ENCODE results near the gene SNAPC2.
"Not testable (repeated sequence)": the region's sequence is repeated elsewhere in the genome, so short reads cannot be mapped to it uniquely, and the experiment has no call there.

The SNAPC2 gene

GRCh38 chr19:7888826-7889217 lies 31.3 kb upstream of the SNAPC2 start:
- DNase-seq: no peak

GRCh38 chr19:7893362-7894101 lies 26.6 kb upstream of the SNAPC2 start:
- DNase-seq: not testable (repeated sequence)

- DNase-seq: no peak
Measured at GRCh38 chr19:7894612-7895309, 25.4 kb upstream of the SNAPC2 start.

DNA sequence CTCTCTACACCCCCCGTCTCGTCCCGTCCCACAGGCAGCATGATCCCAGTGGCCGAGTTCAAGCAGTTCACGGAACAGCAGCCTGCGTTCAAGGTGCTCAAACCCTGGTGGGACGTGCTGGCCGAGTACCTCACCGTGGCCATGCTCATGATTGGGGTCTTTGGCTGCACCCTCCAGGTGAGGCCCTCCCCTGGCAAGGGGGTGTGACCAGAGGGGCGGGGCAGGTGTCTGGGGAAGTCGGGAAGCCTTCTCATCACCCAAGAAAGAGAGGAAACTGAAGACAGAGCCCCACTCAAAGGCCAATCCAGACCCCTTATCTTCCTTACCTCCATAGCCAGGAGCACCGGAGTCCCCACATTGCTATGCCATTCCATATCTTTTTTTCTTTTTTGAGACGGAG lies 24.6 kb upstream of the SNAPC2 start:
- DNase-seq: no peak

DNA sequence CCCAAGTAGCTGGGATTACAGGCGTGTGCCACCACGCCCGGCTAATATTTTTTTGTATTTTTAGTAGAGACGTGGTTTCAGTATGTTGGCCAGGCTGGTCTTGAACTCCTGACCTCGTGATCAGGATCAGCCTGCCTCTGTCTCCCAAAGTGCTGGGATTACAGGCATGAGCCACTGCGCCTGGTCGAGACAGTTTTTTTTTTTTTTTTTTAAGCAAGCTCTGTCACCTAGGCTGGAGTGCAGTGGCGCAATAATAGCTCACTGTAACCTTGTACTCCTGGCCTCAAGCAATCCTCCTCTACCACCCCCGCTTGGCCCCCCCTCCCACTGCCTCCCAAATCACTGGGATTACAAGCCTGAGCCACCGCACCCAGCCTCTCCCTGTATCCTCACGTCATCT lies 22.8 kb upstream of the SNAPC2 start:
- DNase-seq: no peak

GRCh38 chr19:7898967-7899366 lies 21.2 kb upstream of the SNAPC2 start:
- no peak for DNase-seq

GRCh38 chr19:7899751-7900378 lies 20.3 kb upstream of the SNAPC2 start:
- DNase-seq: no peak

DNA sequence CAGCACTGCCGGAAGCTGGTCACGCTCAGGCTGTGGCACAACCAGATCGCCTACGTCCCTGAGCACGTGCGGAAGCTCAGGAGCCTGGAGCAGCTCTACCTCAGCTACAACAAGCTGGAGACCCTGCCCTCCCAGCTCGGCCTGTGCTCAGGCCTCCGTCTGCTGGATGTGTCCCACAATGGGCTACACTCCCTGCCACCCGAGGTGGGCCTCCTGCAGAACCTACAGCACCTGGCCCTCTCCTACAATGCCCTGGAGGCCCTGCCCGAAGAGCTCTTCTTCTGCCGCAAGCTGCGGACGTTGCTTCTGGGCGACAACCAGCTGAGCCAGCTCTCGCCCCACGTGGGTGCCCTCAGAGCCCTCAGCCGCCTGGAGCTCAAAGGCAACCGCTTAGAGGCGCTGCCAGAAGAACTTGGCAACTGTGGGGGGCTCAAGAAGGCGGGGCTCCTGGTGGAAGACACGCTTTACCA lies 19.7 kb upstream of the SNAPC2 start:
- no peak for DNase-seq

DNA sequence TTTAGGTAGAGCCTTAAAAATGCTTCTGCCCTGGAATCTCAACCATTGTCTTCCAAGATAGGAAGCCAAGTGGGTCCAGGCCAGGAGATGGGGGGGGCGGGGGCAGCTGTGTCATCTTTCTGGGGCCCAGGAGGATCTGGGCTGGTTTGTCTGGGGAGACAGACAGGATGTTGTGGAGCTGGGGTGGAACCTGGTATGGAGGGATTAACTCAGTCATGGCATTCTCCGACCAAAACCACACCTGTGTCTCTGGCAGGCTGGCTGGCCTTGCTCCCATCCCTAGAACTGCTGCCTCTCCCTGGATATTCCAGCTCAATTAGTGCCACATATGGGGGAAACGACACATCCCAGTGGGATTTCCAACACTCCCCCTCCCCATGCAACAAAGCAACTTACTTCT lies 19.2 kb upstream of the SNAPC2 start:
- DNase-seq: no peak

- DNase-seq: no peak
Measured at GRCh38 chr19:7901337-7901736, 18.8 kb upstream of the SNAPC2 start.

DNA sequence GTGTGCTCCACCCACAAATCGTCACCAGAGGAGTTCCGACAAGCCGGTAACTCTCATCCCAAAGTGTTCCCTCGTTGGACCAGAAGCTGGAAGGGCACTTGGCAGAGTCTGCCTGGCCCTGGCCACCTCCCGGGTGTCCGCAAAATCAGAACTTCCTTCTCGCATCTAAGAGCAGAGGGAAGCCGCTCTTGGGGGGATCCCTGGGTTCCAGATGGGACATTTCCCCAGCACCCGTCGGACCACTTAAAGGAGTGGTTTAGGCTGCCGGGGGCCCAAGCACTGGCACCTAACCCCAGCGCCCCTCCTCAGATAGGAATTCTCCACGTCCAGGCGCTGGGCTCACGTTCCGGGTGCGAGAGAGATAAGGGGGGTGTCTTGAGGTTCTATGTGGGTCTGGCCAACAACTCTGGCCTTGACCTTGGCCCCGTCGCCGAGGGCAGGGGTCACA lies 17.3 kb upstream of the SNAPC2 start:
- no peak for DNase-seq

- DNase-seq: peak; percentile 97
Measured at GRCh38 chr19:7903244-7904073, 16.7 kb upstream of the SNAPC2 start, which contains the start of gene MAP2K7. MAP2K7 (plus strand) TSS chr19:7903877; CDS start chr19:7903945, 68 bp downstream.

DNA sequence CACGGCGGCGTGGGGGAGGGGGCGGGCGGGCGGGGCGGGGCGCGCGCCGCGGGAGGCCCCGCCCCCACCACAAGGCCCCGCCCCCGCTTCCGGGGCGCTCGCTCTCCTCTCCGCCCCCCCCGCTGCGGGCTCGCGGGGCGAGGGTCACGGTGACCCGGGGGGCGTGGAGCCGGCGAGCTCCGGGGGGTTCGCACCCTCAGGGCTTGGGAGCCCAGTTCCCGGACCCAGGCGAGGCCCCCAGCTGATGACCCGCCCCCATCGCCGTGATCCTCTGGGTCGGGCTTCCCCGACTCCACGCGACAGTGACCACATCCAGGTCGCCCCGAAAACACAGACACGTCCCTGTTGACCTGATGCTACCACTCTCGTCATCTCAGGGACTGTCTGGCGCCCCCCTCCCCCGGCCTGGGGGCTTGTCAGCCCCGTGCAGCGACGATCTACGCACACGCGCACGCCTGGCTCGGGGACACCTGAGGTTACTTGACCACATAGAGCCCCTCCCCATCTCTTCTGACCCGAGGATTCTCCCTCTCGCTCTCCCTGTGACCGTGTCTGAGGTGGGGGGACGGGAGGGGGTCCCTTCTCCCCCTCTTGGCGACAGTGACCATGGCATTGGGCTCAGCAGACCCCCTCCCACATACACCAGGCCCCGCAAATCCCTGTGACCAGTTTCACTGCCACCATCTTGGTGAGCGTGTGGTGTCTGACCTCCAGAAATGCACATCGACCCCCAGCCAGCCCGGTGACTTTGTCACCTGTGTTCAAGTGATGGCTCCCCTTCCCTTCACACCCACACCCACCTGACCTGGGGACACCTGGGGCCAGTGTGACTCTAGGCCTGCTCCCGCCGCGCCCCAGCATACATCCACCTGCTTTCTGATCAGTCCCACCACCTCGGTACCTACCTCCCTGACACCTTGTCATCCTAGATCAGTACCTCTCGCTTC lies 15.8 kb upstream of the SNAPC2 start:
- DNase-seq: no peak

DNA sequence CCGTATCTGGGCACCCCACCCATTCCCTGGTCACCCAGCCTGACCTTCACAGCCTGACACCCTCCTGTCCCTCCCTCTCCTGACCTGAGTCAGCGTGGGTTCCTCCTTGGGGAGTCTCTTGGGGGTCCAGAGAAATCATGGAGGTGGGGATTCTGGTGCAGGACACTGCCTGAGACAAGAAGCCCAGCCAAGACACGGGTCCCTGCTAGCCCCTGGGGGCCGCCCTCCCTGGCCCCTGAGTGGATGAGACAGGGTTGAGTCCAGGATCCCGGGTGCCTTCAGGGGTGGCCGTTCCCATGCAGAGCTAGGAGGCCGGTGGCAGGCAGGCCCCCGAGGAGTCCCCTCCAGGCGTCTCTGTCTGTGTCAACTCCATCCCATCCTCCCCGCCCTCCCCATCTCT lies 14.9 kb upstream of the SNAPC2 start:
- DNase-seq: no peak

GRCh38 chr19:7905859-7906258 lies 14.3 kb upstream of the SNAPC2 start:
- no peak for DNase-seq

GRCh38 chr19:7907122-7907521 lies 13.0 kb upstream of the SNAPC2 start:
- no peak for DNase-seq

DNA sequence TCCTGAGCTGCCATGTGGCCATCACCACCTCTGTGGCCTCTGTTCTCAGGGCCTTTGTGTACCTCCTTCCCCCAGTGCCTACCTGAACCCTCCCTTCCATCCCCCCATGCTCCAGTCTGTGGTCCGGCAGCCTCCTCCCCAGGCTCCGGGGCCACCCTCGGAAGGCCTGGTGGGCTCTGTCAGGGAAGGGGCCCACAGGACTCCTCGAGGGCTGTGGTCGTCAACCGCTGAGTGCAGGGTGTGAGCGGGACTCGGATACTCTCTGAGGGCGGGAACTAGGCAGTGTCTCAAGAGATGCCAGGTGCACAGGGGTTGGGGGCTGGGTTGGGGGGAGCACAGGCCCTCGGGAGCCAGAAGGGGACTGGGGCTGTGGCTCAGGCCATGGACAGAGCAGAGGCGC lies 12.6 kb upstream of the SNAPC2 start:
- DNase-seq: no peak

DNA sequence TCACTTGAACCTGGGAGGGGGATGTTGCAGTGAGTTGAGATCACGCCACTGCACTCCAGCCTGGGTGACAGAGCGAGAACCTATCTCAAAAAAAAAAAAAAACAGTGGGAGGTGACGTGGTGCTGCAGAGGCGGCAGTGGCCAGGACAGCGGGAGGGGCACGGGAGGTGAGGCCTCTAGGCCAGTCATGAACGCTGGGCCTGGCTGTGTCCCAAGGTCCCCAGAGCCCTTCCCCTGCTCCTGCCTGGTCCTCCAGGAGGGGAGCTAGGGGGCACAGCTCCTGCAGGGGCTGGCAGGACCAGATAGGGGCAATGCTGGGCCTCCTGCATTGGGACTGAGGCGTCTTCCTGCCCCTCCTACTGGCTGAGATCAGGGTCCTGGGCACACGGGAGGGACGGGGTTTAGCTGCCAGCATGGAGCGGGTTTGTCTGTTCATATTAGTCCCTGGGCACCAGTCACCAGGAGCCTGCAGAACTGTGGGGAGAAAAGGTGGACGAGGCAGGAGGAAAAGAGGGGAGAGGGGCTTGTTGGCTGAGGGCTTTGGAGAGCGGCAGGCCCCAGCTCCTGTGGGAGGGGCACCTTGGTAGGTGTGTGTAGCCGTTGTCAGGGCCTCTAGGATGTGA lies 11.9 kb upstream of the SNAPC2 start:
- no peak for DNase-seq

GRCh38 chr19:7908742-7909461 lies 11.2 kb upstream of the SNAPC2 start:
- DNase-seq: no peak

DNA sequence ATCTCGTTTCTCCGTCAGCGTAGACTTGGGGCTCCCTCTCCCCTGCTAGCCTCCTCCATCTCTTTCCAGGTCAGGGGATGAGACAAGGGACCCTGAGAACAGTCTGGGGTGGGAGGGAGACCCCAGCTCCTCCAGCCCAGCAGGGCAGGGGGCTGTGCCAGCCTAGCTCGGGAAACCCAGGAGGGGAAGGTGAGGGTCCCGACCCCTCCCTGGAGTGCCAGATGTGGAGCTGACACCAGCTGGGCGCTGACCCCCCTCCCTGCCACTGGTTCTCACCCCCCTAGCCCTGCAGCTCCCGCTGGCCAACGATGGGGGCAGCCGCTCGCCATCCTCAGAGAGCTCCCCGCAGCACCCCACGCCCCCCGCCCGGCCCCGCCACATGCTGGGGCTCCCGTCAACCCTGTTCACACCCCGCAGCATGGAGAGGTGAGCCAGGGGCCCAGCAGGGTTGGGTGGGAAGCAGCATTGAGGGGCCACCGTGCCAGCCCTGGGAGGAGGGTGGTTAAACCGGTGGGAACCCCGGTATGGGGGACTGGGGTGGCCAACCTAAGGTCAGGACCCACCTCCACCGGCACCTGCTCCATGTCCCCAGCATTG lies 10.6 kb upstream of the SNAPC2 start:
- no peak for DNase-seq
